ENCODE results near the gene CUTA. TPM values are rescaled to one million over a fixed set of nuclear protein-coding genes. Genes with fewer than 3 reads are reported as not detected.

The CUTA gene
- total RNA-seq (2022; extraction: Qiagen RNA extraction), result 173 to 227 TPM (median 203 TPM) in 5 replicates

GRCh38 chr6:33417903-33418689 is at the start of gene CUTA:
TSS of gene CUTA (minus strand) at chr6:33418107. CDS start at chr6:33418000, 107 bp downstream.

GRCh38 chr6:33454009-33454946 is 36.4 kb upstream of the CUTA start, which contains the start of gene ZBTB9:
TSS of gene ZBTB9 (plus strand) at chr6:33454576. CDS start at chr6:33455101, 525 bp downstream.

GRCh38 chr6:33419580-33420490 is 1.9 kb upstream of the CUTA start, which contains the start of gene SYNGAP1:
TSS of gene SYNGAP1 (plus strand) at chr6:33420065. CDS start at chr6:33420265, 200 bp downstream.

GRCh38 chr6:33410711-33411631 is 6.9 kb downstream of the CUTA start, which contains the start of gene PHF1:
TSS of gene PHF1 (plus strand) at chr6:33411014. CDS start at chr6:33412264, 1,250 bp downstream.

GRCh38 chr6:33391278-33391921 is 26.5 kb downstream of the CUTA start, which contains the start of gene KIFC1:
TSS of gene KIFC1 (plus strand) at chr6:33391823. CDS start at chr6:33391986, 163 bp downstream.

Other genes starting within 250 kb of the CUTA start
- 0.31 to 0.92 TPM (median 0.81 TPM) in 5 replicates for gene COL11A2, start 225.6 kb downstream of the CUTA start, total RNA-seq (2022; extraction: Qiagen RNA extraction)
- 17.4 to 21.9 TPM (median 19.7 TPM) in 5 replicates for gene RXRB, start 217.4 kb downstream of the CUTA start, total RNA-seq (2022; extraction: Qiagen RNA extraction)
- gene SLC39A7, start 217.2 kb downstream of the CUTA start, total RNA-seq (2022; extraction: Qiagen RNA extraction), result 99.7 to 114 TPM (median 108 TPM) in 5 replicates
- 12.7 to 17.3 TPM (median 15.3 TPM) in 5 replicates for gene HSD17B8, start 213.5 kb downstream of the CUTA start, total RNA-seq (2022; extraction: Qiagen RNA extraction)
- gene RING1, start 209.6 kb downstream of the CUTA start, total RNA-seq (2022; extraction: Qiagen RNA extraction), result 19.1 to 24.8 TPM (median 23.7 TPM) in 5 replicates
- gene VPS52, start 146.2 kb downstream of the CUTA start, total RNA-seq (2022; extraction: Qiagen RNA extraction), result 15.1 to 18.8 TPM (median 16.1 TPM) in 5 replicates
- gene RPS18, start 146.0 kb downstream of the CUTA start, total RNA-seq (2022; extraction: Qiagen RNA extraction), result 2,494 to 2,625 TPM (median 2,588 TPM) in 5 replicates
- gene B3GALT4, start 141.0 kb downstream of the CUTA start, total RNA-seq (2022; extraction: Qiagen RNA extraction), result 0.67 to 1.0 TPM (median 0.95 TPM) in 5 replicates
- 48.1 to 55.9 TPM (median 52.1 TPM) in 5 replicates for gene WDR46, start 128.9 kb downstream of the CUTA start, total RNA-seq (2022; extraction: Qiagen RNA extraction)
- gene PFDN6, start 128.5 kb downstream of the CUTA start, total RNA-seq (2022; extraction: Qiagen RNA extraction), result 102 to 111 TPM (median 104 TPM) in 5 replicates
- gene RGL2, start 119.2 kb downstream of the CUTA start, total RNA-seq (2022; extraction: Qiagen RNA extraction), result 11.4 to 13.2 TPM (median 12.3 TPM) in 5 replicates
- 34.6 to 39.1 TPM (median 36.6 TPM) in 5 replicates for gene TAPBP, start 104.0 kb downstream of the CUTA start, total RNA-seq (2022; extraction: Qiagen RNA extraction)
- 2.6 to 3.7 TPM (median 3.2 TPM) in 5 replicates for gene ZBTB22, start 100.4 kb downstream of the CUTA start, total RNA-seq (2022; extraction: Qiagen RNA extraction)
- 33.4 to 41.0 TPM (median 35.7 TPM) in 5 replicates for gene DAXX, start 95.1 kb downstream of the CUTA start, total RNA-seq (2022; extraction: Qiagen RNA extraction)
- 40.2 to 45.2 TPM (median 42.4 TPM) in 5 replicates for gene KIFC1, start 26.3 kb downstream of the CUTA start, total RNA-seq (2022; extraction: Qiagen RNA extraction)
- gene PHF1, start 7.1 kb downstream of the CUTA start, total RNA-seq (2022; extraction: Qiagen RNA extraction), result 10.8 to 17.1 TPM (median 16.0 TPM) in 5 replicates
- 3.6 to 6.0 TPM (median 4.2 TPM) in 5 replicates for gene SYNGAP1, start 2.0 kb upstream of the CUTA start, total RNA-seq (2022; extraction: Qiagen RNA extraction)
- gene ZBTB9, start 36.5 kb upstream of the CUTA start, total RNA-seq (2022; extraction: Qiagen RNA extraction), result 10.0 to 11.6 TPM (median 10.9 TPM) in 5 replicates
- gene BAK1, start 162.2 kb upstream of the CUTA start, total RNA-seq (2022; extraction: Qiagen RNA extraction), result 42.2 to 47.0 TPM (median 44.5 TPM) in 5 replicates
- gene ITPR3, start 203.2 kb upstream of the CUTA start, total RNA-seq (2022; extraction: Qiagen RNA extraction), result 39.1 to 54.2 TPM (median 45.8 TPM) in 5 replicates